AG10803 (cell line): ENCODE measurements around the gene INPP5K.
"Not testable (repeated sequence)": the region's sequence is repeated elsewhere in the genome, so short reads cannot be mapped to it uniquely, and the experiment has no call there.

Source experiments
- DNase-seq: peaks from one replicate; pipeline ENCODE4 v3.0.0; 2010; ENCODE audit warnings: low read depth
- H3K4me3 ChIP-seq: 2 replicates; pipeline ENCODE4 v1.5.1; 2011; ENCODE audit warnings: mild to moderate bottlenecking, low read length, control low read depth
- CTCF ChIP-seq: conservative IDR thresholded peaks from 2 replicates; pipeline ENCODE4 v1.5.1; 2011; ENCODE audit warnings: mild to moderate bottlenecking, low read length, control low read depth, inconsistent platforms

The INPP5K gene

GRCh38 chr17:1541367-1541904 is 25.0 kb upstream of the INPP5K start:
- no peak for DNase-seq
- no peak overlapping the region for H3K4me3 ChIP-seq
- no peak for TF ChIP-seq CTCF

DNA sequence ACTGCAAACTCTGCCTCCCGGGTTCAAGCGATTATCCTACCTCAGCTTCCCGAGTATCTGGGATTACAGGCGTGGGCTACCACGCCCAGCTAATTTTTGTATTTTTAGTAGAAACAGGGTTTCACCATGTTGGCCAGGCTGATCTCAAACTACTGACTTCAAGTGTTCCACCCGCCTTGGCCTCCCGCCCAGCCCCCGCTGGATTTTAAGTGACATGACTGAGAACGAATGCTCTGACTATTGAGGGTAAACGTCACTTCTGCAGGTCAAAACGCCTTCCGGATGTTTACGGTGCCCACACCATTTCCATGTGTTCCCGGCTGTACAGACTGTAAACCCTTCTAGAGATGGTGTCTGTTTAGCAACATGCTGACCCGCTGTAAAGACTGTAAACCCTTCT is 23.4 kb upstream of the INPP5K start:
- H3K4me3 ChIP-seq, result no peak overlapping the region
- TF ChIP-seq CTCF, result no peak
- no peak for DNase-seq

- TF ChIP-seq CTCF, result no peak
- no peak for DNase-seq
- no peak overlapping the region for H3K4me3 ChIP-seq
These were observed 19.3 kb upstream of the INPP5K start for GRCh38 chr17:1535737-1536136.

- no peak overlapping the region for H3K4me3 ChIP-seq
- TF ChIP-seq CTCF, result no peak
- DNase-seq, result no peak
These were observed 17.4 kb upstream of the INPP5K start for GRCh38 chr17:1533661-1534325.

GRCh38 chr17:1532836-1533602 is 16.6 kb upstream of the INPP5K start:
- H3K4me3 ChIP-seq, result no peak overlapping the region
- TF ChIP-seq CTCF, result peak; percentile 33
- DNase-seq, result no peak

- H3K4me3 ChIP-seq, result no peak overlapping the region
- no peak for TF ChIP-seq CTCF
- peak; percentile 4 for DNase-seq
These were observed 13.5 kb upstream of the INPP5K start for GRCh38 chr17:1529863-1530262.

DNA sequence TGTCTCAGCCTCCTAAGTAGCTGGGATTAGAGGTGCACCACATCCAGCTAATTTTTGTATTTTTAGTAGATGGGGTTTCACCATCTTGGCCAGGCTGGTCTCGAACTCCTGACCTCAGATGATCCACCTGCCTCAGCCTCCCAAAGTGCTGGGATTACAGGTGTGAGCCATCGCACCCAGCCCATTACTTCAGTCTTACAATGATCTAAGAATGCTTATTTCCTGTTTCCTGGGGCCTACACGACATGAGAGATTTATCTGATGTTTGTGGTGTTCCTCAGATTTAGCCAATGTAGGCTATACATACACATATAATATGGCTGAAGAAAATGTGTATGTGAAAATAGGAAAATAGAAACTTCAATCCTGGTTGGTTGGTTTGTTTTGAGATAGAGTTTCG is 10.5 kb upstream of the INPP5K start:
- not testable (repeated sequence) for DNase-seq, H3K4me3 ChIP-seq
